ENCODE data around the gene PCDH15. TPM values are rescaled to one million over a fixed set of nuclear protein-coding genes. Genes with fewer than 3 reads are reported as not detected.

The PCDH15 gene
- total and polyA plus RNA-seq, 2 experiments from 2014 or later, result 0.29 to 0.66 TPM

DNA sequence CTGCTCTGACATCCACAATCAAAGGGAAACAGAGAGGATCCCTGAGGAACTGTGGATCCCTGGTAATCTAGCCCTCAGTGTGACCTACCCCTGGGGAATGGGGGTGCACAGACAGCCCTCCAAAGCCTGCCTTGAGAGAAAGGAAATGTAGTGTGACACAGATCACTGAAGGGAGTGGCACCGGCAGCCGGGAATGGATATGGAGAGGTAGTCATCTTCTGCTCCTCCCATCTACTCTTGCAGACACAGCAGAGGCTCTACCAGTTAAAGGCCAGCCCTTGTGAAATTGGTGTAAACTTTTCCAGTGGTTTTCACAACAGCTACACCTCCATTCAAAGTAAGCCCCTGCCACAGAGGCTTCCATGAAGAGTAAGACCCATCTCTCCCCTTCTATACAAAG, 144.4 kb downstream of the PCDH15 start:
- no peak overlapping the region for H3K4me3 Mint-ChIP-seq
- no peaks in the 10 kb centered on the region; the same call in 2 of the 3 replicates for H3K9me3 Mint-ChIP-seq
- H3K4me2 ChIP-seq, result no peak overlapping the region
- no peaks in the 10 kb centered on the region for H3K27me3 ChIP-seq (ENCODE audit: insufficient read depth)
- no peak overlapping the region for H3K27ac Mint-ChIP-seq
- H3K4me1 Mint-ChIP-seq, result peaks cover 2% of the 10 kb centered on the region; the same call in 1 of the 3 replicates
- TF ChIP-seq CREB1 (CRISPR knock-in tag; IDR thresholded peaks at IDR 0.05; ENCODE audit: low read depth) (no peak), ZNF462 (CRISPR knock-in tag; IDR thresholded peaks at IDR 0.05) (no peak), EZH2phosphoT487 (IDR thresholded peaks at IDR 0.05; ENCODE audit: unreplicated experiment) (no peak), POLR2AphosphoS5 (IDR thresholded peaks at IDR 0.05; ENCODE audit: low read depth) (no peak), NANOG (IDR thresholded peaks at IDR 0.05; ENCODE audit: borderline replicate concordance) (no peak), CTCF (conservative IDR thresholded peaks at IDR 0.05; ENCODE audit: low read depth in 2 of 2) (no peak), EZH2 (IDR thresholded peaks at IDR 0.05; ENCODE audit: low read depth, unreplicated experiment) (no peak), JUNB (IDR thresholded peaks at IDR 0.05; ENCODE audit: unreplicated experiment) (no peak), ETS1 (IDR thresholded peaks at IDR 0.05) (no peak), STAT1 (IDR thresholded peaks at IDR 0.05; ENCODE audit: unreplicated experiment) (no peak), ZNF331 (CRISPR knock-in tag; IDR thresholded peaks at IDR 0.05; ENCODE audit: low read depth) (no peak)
- H3K9me2 ChIP-seq (ENCODE audit: insufficient read depth), result peaks cover 7% of the 10 kb centered on the region
- ATAC-seq (no peak), DNase-seq (ENCODE audit: low spot score) (no peak)
- H3K27me3 Mint-ChIP-seq (ENCODE audit: insufficient read depth, low read depth, poor library complexity), result peaks cover 5% of the 10 kb centered on the region
- no peak overlapping the region for H3K4me3 ChIP-seq
- no peak overlapping the region for H2AFZ ChIP-seq
- H3F3A ChIP-seq (replicated peaks; ENCODE audit: low read depth), result no peaks in the 10 kb centered on the region
- no peak overlapping the region for H3K27ac ChIP-seq (ENCODE audit: low read depth)
- H4K20me1 ChIP-seq (replicated peaks; ENCODE audit: insufficient read depth), result no peaks in the 10 kb centered on the region
- no peaks in the 10 kb centered on the region for H3K36me3 Mint-ChIP-seq (ENCODE audit: low read depth)
- H3K79me2 ChIP-seq (replicated peaks; ENCODE audit: insufficient read depth), result no peaks in the 10 kb centered on the region
- no peaks in the 10 kb centered on the region for H3K36me3 ChIP-seq (ENCODE audit: insufficient read depth)
- H3K4me1 ChIP-seq (ENCODE audit: insufficient read depth), result no peaks in the 10 kb centered on the region
